ENCODE data around the gene LRBA.

LRBA gene

DNA sequence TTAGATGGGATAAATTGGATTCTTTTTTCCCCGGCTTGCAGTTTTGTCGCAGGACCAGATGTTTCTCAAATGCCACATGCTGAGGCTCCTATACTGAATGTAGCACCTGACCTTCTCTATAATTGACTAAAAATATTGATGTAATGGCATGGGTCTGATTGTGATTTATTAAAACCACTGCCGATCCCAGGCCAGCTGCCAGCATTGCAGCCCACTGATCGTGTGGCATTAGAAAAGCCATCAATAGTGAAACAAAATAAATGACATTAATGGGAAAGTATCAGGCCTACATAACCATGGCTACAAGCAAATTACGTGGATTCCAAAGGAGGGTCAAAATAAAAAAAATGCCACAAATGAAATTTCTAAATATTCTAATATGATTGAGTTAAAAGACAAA, 334.4 kb downstream of the LRBA start:
- CTCF ChIA-PET: interaction anchor here (1.2 kb wide), 1 partner anchor 22 kb away, joined by 4 read pairs; no protein-coding TSS in a partner anchor
- POLR2A ChIA-PET (ENCODE audit: low non-redundant PET): no interaction called here
- TF ChIP-seq, protein P1, sequence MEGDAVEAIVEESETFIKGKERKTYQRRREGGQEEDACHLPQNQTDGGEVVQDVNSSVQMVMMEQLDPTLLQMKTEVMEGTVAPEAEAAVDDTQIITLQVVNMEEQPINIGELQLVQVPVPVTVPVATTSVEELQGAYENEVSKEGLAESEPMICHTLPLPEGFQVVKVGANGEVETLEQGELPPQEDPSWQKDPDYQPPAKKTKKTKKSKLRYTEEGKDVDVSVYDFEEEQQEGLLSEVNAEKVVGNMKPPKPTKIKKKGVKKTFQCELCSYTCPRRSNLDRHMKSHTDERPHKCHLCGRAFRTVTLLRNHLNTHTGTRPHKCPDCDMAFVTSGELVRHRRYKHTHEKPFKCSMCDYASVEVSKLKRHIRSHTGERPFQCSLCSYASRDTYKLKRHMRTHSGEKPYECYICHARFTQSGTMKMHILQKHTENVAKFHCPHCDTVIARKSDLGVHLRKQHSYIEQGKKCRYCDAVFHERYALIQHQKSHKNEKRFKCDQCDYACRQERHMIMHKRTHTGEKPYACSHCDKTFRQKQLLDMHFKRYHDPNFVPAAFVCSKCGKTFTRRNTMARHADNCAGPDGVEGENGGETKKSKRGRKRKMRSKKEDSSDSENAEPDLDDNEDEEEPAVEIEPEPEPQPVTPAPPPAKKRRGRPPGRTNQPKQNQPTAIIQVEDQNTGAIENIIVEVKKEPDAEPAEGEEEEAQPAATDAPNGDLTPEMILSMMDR (conservative IDR thresholded peaks at IDR 0.05; ENCODE audit: low read depth): no peak
- no peak overlapping the region for H3K27ac ChIP-seq
- no peak for DNase-seq (ENCODE audit: low spot score)

DNA sequence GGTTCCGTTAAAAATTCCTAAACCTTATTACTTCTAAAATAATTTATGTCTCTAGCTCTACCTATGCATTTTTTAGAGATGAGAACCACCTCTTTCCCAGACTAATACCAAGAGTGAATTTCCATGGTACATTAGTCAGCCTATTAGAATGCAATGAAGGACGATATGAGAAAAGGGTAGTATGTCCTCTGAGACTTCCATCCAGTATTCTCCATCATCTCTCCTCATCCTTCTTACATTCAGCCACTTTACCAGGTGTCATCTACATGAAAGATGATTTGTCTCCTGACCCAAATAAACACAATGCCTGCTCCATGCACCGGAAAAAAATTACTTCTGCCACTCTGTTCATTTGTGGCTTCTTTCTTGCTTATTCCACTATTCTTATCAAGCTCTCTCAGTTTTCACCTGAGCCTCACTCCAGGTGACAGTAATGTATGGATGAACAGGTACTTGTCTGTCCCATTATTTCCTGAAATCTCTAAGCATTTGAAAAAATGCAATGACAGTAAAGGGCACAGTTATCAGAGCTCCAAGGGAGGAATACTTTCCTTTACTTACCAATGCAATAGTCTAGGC, 335.2 kb downstream of the LRBA start:
- POLR2A ChIA-PET (ENCODE audit: low non-redundant PET): no interaction called here

DNA sequence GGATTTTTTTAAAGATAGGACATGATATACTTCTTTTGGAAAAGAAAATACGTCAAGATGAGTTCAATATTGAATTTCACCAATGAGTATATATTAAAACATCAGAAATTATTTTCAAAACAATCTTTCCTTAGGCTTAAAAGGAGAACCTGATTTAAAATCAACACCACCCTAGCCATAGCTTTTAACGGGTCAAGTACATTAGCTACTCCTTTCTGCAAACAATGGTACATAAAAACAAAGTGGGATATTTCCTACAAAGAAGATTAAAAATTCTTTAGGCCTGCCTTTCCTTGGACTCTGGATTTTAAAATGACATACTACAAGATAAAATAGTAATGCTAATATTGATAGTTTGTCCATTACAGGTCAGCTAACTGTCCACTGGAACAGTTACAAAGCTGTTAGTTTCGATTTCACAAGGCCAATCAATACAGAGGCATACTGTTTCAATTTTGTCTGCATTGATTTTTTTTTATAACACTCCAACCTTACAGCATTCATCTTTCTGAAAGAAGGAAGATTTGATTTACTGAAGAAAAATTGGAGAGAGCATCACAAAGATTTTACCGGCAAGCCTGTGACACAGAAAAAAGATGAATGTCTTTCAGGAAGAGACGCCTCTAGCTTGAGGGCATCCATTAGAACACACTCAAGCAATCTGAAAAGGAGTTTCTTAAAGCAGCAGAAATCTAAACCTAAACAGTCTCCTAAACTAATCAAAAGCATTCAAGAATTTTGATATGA, 335.9 kb downstream of the LRBA start:
- TF ChIP-seq, protein P1 (conservative IDR thresholded peaks at IDR 0.05; ENCODE audit: low read depth): no peak
- CTCF ChIA-PET: no interaction called here
- H3K27ac ChIP-seq: no peak overlapping the region
- DNase-seq (ENCODE audit: low spot score): no peak
- POLR2A ChIA-PET (ENCODE audit: low non-redundant PET): no interaction called here

More for the DNA sequence above, 335.2 kb downstream of the LRBA start:
- TF ChIP-seq, protein P1 (conservative IDR thresholded peaks at IDR 0.05; ENCODE audit: low read depth): no peak
- CTCF ChIA-PET: interaction anchor here (0.7 kb wide), 1 partner anchor 135 kb away, joined by 3 read pairs; no protein-coding TSS in a partner anchor
- H3K27ac ChIP-seq: no peak overlapping the region
- peak; percentile 14 for DNase-seq (ENCODE audit: low spot score)

DNA sequence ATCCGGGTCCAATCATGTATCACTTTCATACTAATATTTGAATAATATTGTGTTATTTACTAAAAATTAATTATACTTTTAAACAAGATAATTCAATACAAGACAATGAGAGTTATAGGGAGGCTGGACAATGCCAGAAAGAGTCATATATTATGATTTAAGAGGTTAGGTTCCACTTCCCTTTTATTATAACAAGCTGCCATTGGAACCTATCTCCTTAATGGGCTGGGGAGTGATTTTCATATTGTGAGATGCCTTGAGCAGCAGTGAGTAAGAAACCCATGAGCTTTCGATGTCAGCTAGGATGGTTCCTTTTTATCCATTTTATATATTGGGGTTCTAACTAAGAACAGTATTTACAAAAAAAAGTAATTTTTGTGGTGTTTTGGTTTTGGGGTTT, 341.3 kb downstream of the LRBA start:
- H3K27ac ChIP-seq: no peak overlapping the region
- ChIA-PET POLR2A (ENCODE audit: low non-redundant PET) (no interaction called here), CTCF (no interaction called here)
- DNase-seq (ENCODE audit: low spot score): no peak
- TF ChIP-seq, protein P1 (conservative IDR thresholded peaks at IDR 0.05; ENCODE audit: low read depth): no peak

DNA sequence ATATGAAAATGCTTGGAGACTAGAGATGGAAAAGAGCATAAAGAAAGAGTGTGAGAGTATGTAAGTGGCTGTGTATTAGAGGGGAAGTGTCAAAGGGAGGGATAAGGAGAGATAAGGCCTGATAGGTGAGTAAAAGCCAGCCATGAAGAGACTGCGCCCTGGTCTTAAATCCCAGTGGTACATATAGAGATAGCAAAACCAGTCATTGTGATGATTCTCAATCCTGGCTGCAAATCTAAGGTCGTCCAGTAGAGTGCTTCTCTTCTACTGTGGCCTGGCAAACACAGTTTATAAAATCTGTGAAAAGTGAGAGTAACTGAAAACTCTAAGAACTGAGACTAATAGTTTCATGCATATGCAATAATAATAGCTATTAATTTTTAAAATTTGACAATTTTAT, 346.3 kb downstream of the LRBA start:
- TF ChIP-seq, protein P1 (conservative IDR thresholded peaks at IDR 0.05; ENCODE audit: low read depth): no peak
- H3K27ac ChIP-seq: no peak overlapping the region

DNA sequence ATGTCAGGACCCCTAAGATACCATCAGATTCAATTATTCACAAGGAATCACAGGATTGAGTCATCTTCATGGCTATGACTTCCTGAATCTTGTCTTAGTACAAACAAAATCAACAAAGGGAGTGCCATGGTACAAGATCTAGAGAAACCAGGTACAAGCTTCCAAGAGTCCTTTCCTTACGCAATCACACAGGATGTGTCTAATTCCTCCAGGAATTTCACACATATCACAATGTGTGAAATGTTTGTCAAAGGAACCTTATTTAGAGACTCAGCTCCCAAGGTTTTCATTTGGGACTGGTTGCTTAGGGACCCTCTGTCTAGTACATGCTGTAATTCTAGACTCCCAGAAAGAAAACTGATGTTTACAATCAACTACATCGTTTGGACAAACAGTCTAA, 350.1 kb downstream of the LRBA start:
- TF ChIP-seq, protein P1 (conservative IDR thresholded peaks at IDR 0.05; ENCODE audit: low read depth): no peak
- POLR2A ChIA-PET (ENCODE audit: low non-redundant PET): no interaction called here
- no peak overlapping the region for H3K27ac ChIP-seq
- CTCF ChIA-PET: interaction anchor here (0.6 kb wide), 1 partner anchor 1257 kb away, joined by 6 read pairs; no protein-coding TSS in a partner anchor
- peak; percentile 60 for DNase-seq (ENCODE audit: low spot score)

More for the DNA sequence above, 346.3 kb downstream of the LRBA start:
- POLR2A ChIA-PET (ENCODE audit: low non-redundant PET): no interaction called here
- no peak for DNase-seq (ENCODE audit: low spot score)
- CTCF ChIA-PET: interaction anchor here (0.6 to 0.7 kb wide), 5 partner anchors 17 to 1599 kb away, joined by 3 read pairs; no protein-coding TSS in a partner anchor

Data from RWPE1 (cell line).